OCI-LY3 (cell line): ENCODE measurements around the gene MYH7.

Experiments used
- EZH2phosphoT487 ChIP-seq: fragments of 200-600 bp; shearing (Covaris generic); IDR thresholded peaks from 2 replicates; pipeline ENCODE4 v1.6.1; 2018; ENCODE audit warnings: antibody characterized with exemption, mixed run types, low read depth
- TF ChIP-seq, protein P1 (sequence below): fragments of 200-600, 300-600 bp; sonication (generic); IDR thresholded peaks from 2 replicates; pipeline ENCODE4 v1.5.1; 2014; ENCODE audit warnings: antibody characterized with exemption, low read length, low read depth

DNA sequence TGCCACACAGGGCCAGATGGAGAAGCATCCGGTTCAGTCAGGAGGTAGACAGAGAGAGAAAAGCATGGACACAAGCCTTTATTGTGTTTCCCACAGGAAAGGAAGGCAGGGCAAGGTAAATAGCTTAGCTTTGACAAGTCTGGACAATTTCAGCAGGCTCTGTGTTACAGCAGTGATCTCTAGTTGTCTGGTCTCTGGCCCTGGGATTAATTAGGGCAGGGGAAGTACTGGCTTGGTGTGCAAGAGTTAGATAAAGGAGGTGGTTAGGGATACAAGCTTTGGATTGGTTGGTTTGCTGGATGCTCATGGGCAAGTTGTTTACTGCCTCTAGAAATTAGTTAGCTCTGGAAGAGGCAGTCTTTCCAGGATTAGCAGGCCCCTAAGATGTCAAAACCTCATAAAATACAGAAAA lies 19.0 kb upstream of the MYH7 start:
- TF ChIP-seq, protein P1, sequence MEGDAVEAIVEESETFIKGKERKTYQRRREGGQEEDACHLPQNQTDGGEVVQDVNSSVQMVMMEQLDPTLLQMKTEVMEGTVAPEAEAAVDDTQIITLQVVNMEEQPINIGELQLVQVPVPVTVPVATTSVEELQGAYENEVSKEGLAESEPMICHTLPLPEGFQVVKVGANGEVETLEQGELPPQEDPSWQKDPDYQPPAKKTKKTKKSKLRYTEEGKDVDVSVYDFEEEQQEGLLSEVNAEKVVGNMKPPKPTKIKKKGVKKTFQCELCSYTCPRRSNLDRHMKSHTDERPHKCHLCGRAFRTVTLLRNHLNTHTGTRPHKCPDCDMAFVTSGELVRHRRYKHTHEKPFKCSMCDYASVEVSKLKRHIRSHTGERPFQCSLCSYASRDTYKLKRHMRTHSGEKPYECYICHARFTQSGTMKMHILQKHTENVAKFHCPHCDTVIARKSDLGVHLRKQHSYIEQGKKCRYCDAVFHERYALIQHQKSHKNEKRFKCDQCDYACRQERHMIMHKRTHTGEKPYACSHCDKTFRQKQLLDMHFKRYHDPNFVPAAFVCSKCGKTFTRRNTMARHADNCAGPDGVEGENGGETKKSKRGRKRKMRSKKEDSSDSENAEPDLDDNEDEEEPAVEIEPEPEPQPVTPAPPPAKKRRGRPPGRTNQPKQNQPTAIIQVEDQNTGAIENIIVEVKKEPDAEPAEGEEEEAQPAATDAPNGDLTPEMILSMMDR: no peak
- no peak for TF ChIP-seq EZH2phosphoT487
